ENCODE measurements around the gene LCP2.

The LCP2 gene

GRCh38 chr5:170300361-170301013 lies 2.9 kb upstream of the LCP2 start:
- ATAC-seq, result no peak
- TF ChIP-seq OSR1 (CRISPR knock-in tag; IDR thresholded peaks at IDR 0.05), result no peak

GRCh38 chr5:170296935-170297588 lies 515 bp downstream of the LCP2 start:
- TF ChIP-seq ZFP3 (CRISPR knock-in tag; IDR thresholded peaks at IDR 0.05) (no peak), RARB (CRISPR knock-in tag; IDR thresholded peaks at IDR 0.05) (no peak), ZNF565 (CRISPR knock-in tag; conservative IDR thresholded peaks at IDR 0.05; ENCODE audit: low read depth) (no peak), CSDC2 (CRISPR knock-in tag; IDR thresholded peaks at IDR 0.05) (no peak), ZNF70 (CRISPR knock-in tag; IDR thresholded peaks at IDR 0.05) (no peak), TSHZ2 (CRISPR knock-in tag; IDR thresholded peaks at IDR 0.05) (no peak), TOX (CRISPR knock-in tag; IDR thresholded peaks at IDR 0.05; ENCODE audit: borderline replicate concordance) (no peak), PPARA (CRISPR knock-in tag; IDR thresholded peaks at IDR 0.05; ENCODE audit: borderline replicate concordance) (no peak), OSR1 (CRISPR knock-in tag; IDR thresholded peaks at IDR 0.05) (no peak)
- TF ChIP-seq, protein P1, sequence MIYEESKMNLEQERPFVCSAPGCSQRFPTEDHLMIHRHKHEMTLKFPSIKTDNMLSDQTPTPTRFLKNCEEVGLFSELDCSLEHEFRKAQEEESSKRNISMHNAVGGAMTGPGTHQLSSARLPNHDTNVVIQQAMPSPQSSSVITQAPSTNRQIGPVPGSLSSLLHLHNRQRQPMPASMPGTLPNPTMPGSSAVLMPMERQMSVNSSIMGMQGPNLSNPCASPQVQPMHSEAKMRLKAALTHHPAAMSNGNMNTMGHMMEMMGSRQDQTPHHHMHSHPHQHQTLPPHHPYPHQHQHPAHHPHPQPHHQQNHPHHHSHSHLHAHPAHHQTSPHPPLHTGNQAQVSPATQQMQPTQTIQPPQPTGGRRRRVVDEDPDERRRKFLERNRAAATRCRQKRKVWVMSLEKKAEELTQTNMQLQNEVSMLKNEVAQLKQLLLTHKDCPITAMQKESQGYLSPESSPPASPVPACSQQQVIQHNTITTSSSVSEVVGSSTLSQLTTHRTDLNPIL (CRISPR knock-in tag; IDR thresholded peaks at IDR 0.05; ENCODE audit: low read depth), result no peak
- ATAC-seq, result no peak

- no peak for ATAC-seq
- TF ChIP-seq GLIS3 (CRISPR knock-in tag; IDR thresholded peaks at IDR 0.05) (no peak), RARB (CRISPR knock-in tag; IDR thresholded peaks at IDR 0.05) (no peak), ISL1 (CRISPR knock-in tag; IDR thresholded peaks at IDR 0.05) (no peak), TSHZ2 (CRISPR knock-in tag; IDR thresholded peaks at IDR 0.05) (no peak), ZNF565 (CRISPR knock-in tag; conservative IDR thresholded peaks at IDR 0.05; ENCODE audit: low read depth) (no peak), ESRRG (CRISPR knock-in tag; IDR thresholded peaks at IDR 0.05) (no peak), PATZ1 (CRISPR knock-in tag; IDR thresholded peaks at IDR 0.05; ENCODE audit: borderline replicate concordance) (no peak), ZFP30 (CRISPR knock-in tag; IDR thresholded peaks at IDR 0.05) (no peak), OSR1 (CRISPR knock-in tag; IDR thresholded peaks at IDR 0.05) (no peak), ZNF8 (CRISPR knock-in tag; IDR thresholded peaks at IDR 0.05) (no peak)
- TF ChIP-seq, protein P2, sequence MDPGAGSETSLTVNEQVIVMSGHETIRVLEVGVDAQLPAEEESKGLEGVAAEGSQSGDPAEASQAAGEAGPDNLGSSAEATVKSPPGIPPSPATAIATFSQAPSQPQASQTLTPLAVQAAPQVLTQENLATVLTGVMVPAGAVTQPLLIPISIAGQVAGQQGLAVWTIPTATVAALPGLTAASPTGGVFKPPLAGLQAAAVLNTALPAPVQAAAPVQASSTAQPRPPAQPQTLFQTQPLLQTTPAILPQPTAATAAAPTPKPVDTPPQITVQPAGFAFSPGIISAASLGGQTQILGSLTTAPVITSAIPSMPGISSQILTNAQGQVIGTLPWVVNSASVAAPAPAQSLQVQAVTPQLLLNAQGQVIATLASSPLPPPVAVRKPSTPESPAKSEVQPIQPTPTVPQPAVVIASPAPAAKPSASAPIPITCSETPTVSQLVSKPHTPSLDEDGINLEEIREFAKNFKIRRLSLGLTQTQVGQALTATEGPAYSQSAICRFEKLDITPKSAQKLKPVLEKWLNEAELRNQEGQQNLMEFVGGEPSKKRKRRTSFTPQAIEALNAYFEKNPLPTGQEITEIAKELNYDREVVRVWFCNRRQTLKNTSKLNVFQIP (CRISPR knock-in tag; IDR thresholded peaks at IDR 0.05; ENCODE audit: borderline replicate concordance, low read depth), result no peak
- TF ChIP-seq, protein P1 (CRISPR knock-in tag; IDR thresholded peaks at IDR 0.05; ENCODE audit: low read depth), result no peak
Measured at GRCh38 chr5:170296036-170296934, 1.3 kb downstream of the LCP2 start.

All from SK-N-SH treated with all-trans-retinoic acid at 6 μM for 48 hours (cell line).